Activated CD4-positive, alpha-beta T cell treated with anti-CD3 and anti-CD28 coated beads, Interleukin-2, amount 10 ng/mL, durations not matched to agents 24 days and 14 days (primary cell): ENCODE data around the gene SF3A1. TPM values are rescaled to one million over a fixed set of nuclear protein-coding genes. Genes with fewer than 3 reads are reported as not detected.

Experiments
- DNase-seq: peaks from one replicate; pipeline ENCODE4 v3.0.0; 2022
- H3K27ac Mint-ChIP-seq: one replicate; pipeline ENCODE4 v1.8.0; 2022; ENCODE audit warnings: mild to moderate bottlenecking, mixed read lengths
- H3K27me3 Mint-ChIP-seq: one replicate; pipeline ENCODE4 v1.8.0; 2022; ENCODE audit warnings: mixed read lengths
- H3K36me3 Mint-ChIP-seq: one replicate; pipeline ENCODE4 v1.8.0; 2022; ENCODE audit warnings: low read depth, mild to moderate bottlenecking, mixed read lengths
- H3K4me1 Mint-ChIP-seq: one replicate; pipeline ENCODE4 v1.8.0; 2021; ENCODE audit warnings: mixed read lengths
- H3K4me3 Mint-ChIP-seq: one replicate; pipeline ENCODE4 v1.8.0; 2022; ENCODE audit warnings: mild to moderate bottlenecking, moderate library complexity, mixed read lengths
- H3K9me3 Mint-ChIP-seq: one replicate; pipeline ENCODE4 v1.8.0; 2021; ENCODE audit warnings: mixed read lengths
- intact Hi-C: fragments of 100-400 bp; cut with micrococcal nuclease; formaldehyde crosslinking; loops from one replicate; pipeline ENCODE4 v1.15.1; 2023
- total RNA-seq: library from RNA; stranded (reverse); gene quantifications from 2 replicates; pipeline ENCODE4 v1.2.3, GENCODE V29; 2022

The SF3A1 gene
- total RNA-seq, 1 donor from 2014 or later = 319 TPM

DNA sequence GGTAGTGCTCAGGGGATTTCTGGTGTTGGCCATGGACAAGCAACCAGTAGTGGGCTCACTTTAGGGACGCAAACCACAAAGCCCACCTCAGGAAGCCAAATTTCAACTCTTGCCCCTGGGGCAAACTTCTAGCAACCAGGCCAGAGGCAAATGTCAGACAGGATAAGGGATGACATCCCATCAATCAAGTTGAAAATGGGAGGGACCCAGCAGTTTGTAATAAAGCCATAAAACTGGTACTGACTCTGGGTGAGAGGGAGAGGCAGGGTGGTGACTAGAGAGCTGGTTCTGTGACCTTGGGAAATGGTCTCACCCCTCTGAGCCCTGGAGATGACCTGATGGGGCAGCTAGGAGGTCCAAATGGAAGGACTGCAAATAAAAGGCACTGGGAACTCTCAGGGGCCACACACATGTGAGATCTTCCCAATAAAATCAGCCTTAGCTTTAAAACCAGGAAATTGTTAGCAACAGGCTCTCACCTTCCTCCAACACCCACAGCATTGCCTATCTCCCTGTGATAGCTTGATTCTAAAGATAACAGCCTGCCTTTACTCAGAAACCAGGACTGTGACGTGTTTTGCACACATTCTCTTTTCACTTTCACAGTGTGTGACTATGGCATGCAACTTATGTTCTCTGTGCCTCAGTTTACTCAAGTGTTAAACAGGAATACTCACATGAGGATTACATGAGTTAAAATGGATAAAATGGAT lies 23.5 kb downstream of the SF3A1 start:
- H3K27me3 Mint-ChIP-seq = no peaks in the 10 kb centered on the region
- intact Hi-C loops = no loop called here
- H3K9me3 Mint-ChIP-seq = no peaks in the 10 kb centered on the region
- DNase-seq = no peak
- H3K4me3 Mint-ChIP-seq = peak overlapping the region; percentile 34
- peak overlapping the region; percentile 87 for H3K27ac Mint-ChIP-seq
- peaks cover 39% of the 10 kb centered on the region for H3K4me1 Mint-ChIP-seq
- H3K36me3 Mint-ChIP-seq = peaks cover 70% of the 10 kb centered on the region

DNA sequence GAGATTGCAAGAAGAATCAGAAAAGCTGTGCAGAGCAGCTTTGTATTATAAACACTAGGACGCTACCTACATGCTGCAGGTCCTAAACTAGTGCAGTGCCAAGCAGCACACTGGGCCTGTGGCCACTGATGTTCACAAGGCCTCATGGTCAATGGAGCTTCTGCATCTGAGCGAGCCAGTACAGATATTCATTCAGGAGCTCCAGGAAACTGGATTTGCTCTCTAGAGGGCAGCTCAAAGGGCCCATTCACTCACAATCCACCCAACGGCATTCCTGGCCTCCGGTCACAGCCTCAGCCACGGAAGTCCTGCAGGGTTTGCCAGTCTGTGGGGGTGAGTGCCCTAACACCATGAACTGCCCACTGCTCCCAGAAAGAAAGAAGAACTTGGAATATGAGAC lies 24.1 kb downstream of the SF3A1 start:
- H3K9me3 Mint-ChIP-seq = no peaks in the 10 kb centered on the region
- H3K27ac Mint-ChIP-seq = peak overlapping the region; percentile 87
- H3K4me3 Mint-ChIP-seq = no peak overlapping the region
- intact Hi-C loops = no loop called here
- no peak for DNase-seq
- peaks cover 42% of the 10 kb centered on the region for H3K4me1 Mint-ChIP-seq
- no peaks in the 10 kb centered on the region for H3K27me3 Mint-ChIP-seq
- peaks cover 65% of the 10 kb centered on the region for H3K36me3 Mint-ChIP-seq

DNA sequence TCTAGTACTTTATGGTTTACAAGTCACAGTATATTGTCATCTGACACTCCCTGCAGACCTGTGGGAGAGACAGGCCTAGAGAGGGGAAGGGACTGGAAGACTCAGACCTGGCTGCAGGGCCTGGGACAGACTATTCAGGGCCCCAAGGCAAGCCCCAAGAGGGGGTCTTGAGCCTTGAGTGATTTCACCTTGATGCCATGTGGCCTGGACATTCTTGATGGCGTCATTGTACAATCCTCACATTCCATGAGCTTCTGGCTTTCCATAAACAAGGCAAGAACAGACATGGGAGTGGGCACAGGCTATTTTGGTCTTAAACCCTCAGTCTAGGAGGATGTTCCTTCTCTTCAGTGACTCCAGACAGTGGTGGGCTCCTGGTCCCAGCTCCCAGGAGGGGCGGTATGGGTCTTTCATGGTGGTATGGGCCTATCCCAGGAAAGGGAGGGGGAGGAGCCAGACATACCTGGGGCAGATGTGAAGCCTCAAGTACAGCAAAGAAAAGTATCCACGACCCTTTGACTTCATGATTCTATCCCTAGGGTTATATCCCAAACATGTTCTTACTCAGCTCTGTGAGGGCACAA lies 28.1 kb downstream of the SF3A1 start:
- H3K27ac Mint-ChIP-seq = no peak overlapping the region
- peaks cover 26% of the 10 kb centered on the region for H3K36me3 Mint-ChIP-seq
- no peaks in the 10 kb centered on the region for H3K27me3 Mint-ChIP-seq
- H3K4me1 Mint-ChIP-seq = peaks cover 54% of the 10 kb centered on the region
- intact Hi-C loops = loop anchor here (5.0 kb wide), 1 partner anchor 1061 kb away; the partner anchor contains the start of genes EWSR1 and RHBDD3
- H3K9me3 Mint-ChIP-seq = no peaks in the 10 kb centered on the region
- no peak overlapping the region for H3K4me3 Mint-ChIP-seq
- DNase-seq = no peak

DNA sequence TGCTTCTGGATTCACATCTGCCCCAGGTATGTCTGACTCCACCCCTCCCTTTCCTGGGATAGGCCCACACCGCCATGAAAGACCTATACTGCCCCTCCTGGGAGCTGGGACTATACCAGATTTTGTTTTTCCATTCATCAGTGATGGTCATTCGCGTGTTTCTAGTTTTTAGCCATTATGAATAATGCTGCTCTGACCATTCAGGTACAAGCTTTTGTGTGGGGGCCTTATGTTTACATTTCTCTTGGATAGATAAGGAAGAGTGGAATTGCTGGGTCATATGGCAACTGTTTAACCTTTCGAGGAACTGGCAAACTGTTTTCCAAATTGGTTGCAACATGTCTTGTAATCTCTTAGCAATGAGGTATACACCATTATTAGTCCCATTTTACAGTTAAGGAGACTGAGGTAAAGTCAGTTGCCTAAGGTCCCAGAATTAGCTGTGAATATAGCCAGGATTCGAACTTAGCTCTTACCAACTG lies 28.8 kb downstream of the SF3A1 start:
- Mint-ChIP-seq H3K4me1 (peaks cover 53% of the 10 kb centered on the region), H3K9me3 (no peaks in the 10 kb centered on the region), H3K4me3 (peak overlapping the region; percentile 89), H3K27me3 (no peaks in the 10 kb centered on the region), H3K36me3 (peaks cover 24% of the 10 kb centered on the region), H3K27ac (peak overlapping the region; percentile 84)
- no peak for DNase-seq
- intact Hi-C loops = loop anchor here (1.0 to 5.0 kb wide), 3 partner anchors 28 to 1061 kb away; partner anchors contain the start of genes EWSR1, OSM, RHBDD3 and SF3A1

DNA sequence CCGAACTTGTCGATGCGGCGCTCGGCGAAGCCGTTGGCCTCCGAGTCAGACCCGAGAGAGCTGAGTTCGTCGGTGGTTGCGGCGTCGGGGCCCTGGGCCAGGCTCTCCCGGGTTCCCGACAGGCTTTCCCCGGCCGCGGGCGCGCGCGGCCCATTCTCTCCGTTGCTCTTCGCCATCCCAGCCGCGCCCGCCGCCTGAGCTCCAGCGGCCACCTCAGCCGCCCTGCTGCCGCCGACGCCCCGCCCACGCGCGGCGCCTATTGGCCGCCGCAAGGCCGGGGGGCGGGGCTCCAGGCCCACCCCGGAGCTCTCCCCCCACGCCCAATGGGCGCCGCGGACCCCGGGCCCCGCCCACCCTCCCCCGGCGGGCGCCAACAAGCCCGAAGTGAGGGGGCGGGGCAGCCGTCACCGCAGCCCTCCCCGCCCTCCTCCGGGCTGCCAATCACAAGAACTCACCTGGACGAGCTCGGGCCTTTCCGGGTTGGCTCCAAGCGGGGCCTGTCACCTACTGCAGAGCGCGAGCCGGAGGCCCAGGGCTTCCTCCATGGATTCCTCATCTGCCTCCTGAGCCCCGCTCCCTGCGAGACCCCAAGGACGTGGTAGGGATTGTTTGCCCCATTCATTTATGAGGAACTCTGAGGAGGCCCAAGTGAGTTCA lies 29.9 kb downstream of the SF3A1 start, which contains the start of gene TBC1D10A:
TSS of gene TBC1D10A (minus strand) at position 236 of the 657 bp plus-strand sequence. CDS start at position 176, 60 bp downstream.
- Mint-ChIP-seq H3K36me3 (peaks cover 15% of the 10 kb centered on the region), H3K27ac (peak within 1 kb of the TSS; percentile 84), H3K27me3 (no peaks in the 10 kb centered on the region), H3K4me3 (peak within 1 kb of the TSS; percentile 89), H3K4me1 (peaks cover 48% of the 10 kb centered on the region), H3K9me3 (no peaks in the 10 kb centered on the region)
- DNase-seq = peak; percentile 98
- intact Hi-C loops = loop anchor here (1.0 to 5.0 kb wide), 4 partner anchors 29 to 1060 kb away; partner anchors contain the start of genes CASTOR1, EWSR1, OSM and RHBDD3

DNA sequence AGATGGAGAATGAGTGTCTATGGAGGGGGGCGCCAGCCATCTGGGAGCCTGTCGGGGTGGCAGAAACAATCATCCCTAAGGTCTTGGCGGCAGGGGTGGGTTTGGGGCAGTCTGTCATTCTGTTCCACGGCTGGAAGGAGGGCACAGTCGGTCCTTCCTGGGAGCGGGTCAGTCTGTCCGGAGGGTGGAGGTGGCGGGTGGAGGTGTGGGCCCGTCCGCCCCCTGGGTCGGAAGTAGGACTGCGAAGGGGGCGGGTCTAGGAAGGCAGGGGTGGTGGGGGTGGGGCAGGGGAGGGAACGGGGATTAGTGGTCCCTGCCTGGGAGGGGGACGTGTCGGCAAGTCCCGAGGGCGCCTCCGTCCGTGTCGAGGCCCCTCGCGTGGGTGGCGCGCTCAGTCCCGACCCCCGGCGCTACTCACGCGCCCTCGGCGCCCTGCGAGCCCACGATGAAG lies 30.4 kb downstream of the SF3A1 start:
- peak; percentile 79 for DNase-seq
- H3K36me3 Mint-ChIP-seq = peaks cover 14% of the 10 kb centered on the region
- no peaks in the 10 kb centered on the region for H3K27me3 Mint-ChIP-seq
- H3K9me3 Mint-ChIP-seq = no peaks in the 10 kb centered on the region
- H3K27ac Mint-ChIP-seq = peak overlapping the region; percentile 67
- H3K4me3 Mint-ChIP-seq = peak overlapping the region; percentile 89
- intact Hi-C loops = loop anchor here (1.0 to 5.0 kb wide), 3 partner anchors 37 to 1059 kb away; partner anchors contain the start of genes CASTOR1, EWSR1, OSM and RHBDD3
- peaks cover 51% of the 10 kb centered on the region for H3K4me1 Mint-ChIP-seq

DNA sequence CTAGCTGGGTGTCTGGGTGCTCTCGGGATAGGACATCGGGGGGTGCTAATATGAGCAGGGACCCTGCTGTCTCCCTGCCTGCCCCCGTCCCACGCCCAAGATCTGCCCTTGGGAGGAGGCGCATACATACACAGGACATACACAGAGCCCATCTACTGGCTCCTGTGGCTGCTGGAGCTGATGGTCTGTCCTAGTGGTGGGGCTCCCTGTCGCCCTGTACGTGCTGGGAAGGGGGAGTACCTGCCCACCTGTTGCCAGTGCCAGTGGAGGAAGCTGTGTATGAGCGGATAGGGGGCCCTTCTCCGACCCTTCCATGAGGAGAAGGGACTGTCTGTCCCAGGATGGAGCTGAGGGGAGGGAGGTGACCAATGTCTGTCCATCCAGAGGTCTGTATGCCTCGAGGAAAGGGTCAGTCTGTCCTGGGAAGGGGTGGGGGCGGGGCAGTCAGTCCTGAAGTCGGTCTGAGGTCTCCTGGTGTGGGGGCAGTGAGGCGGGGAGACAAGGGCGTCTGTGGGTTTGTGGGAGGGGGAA lies 30.9 kb downstream of the SF3A1 start:
- H3K4me3 Mint-ChIP-seq = peak overlapping the region; percentile 89
- DNase-seq = no peak
- peaks cover 18% of the 10 kb centered on the region for H3K36me3 Mint-ChIP-seq
- intact Hi-C loops = loop anchor here (1.0 to 5.0 kb wide), 4 partner anchors 20 to 1058 kb away; partner anchors contain the start of genes CASTOR1, EWSR1, OSM and RHBDD3
- no peaks in the 10 kb centered on the region for H3K9me3 Mint-ChIP-seq
- H3K4me1 Mint-ChIP-seq = peaks cover 50% of the 10 kb centered on the region
- no peaks in the 10 kb centered on the region for H3K27me3 Mint-ChIP-seq
- H3K27ac Mint-ChIP-seq = peak overlapping the region; percentile 67

DNA sequence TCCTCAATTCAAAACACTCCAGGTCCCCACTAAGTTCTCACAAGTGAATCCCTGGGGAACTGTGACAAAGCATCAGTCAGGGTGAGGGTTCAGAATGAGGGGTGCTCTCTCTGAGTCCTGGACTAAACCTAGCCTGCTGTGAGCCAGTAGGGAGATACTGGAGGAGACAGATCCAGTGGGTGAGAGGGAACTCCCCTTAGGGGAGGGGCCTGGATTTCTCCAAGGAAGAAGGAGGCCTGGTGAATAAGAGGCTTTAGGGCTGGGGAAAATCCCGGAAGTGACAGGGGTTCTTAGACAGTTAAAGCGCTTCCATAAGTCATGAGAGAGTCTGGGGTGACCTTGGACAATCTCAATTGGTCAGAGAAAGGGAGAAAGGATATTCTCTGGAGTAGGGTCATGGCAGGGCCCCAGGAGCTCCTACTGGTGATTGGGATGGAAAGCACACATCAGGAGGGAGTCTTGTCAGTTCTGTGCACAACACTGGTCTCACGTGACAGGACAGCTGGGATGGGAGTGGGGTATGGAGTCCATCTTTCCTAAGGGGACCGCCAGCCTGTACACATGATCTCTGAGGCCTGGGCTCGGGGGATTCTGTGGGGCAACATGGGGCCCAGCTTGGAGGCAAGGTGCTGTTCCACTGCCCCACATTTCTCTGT lies 31.5 kb downstream of the SF3A1 start:
- peaks cover 54% of the 10 kb centered on the region for H3K4me1 Mint-ChIP-seq
- H3K27me3 Mint-ChIP-seq = no peaks in the 10 kb centered on the region
- intact Hi-C loops = loop anchor here (1.0 to 5.0 kb wide), 2 partner anchors 20 to 1058 kb away; partner anchors contain the start of genes EWSR1 and RHBDD3
- peak overlapping the region; percentile 89 for H3K4me3 Mint-ChIP-seq
- peak overlapping the region; percentile 67 for H3K27ac Mint-ChIP-seq
- peaks cover 18% of the 10 kb centered on the region for H3K36me3 Mint-ChIP-seq
- H3K9me3 Mint-ChIP-seq = no peaks in the 10 kb centered on the region
- DNase-seq = no peak

DNA sequence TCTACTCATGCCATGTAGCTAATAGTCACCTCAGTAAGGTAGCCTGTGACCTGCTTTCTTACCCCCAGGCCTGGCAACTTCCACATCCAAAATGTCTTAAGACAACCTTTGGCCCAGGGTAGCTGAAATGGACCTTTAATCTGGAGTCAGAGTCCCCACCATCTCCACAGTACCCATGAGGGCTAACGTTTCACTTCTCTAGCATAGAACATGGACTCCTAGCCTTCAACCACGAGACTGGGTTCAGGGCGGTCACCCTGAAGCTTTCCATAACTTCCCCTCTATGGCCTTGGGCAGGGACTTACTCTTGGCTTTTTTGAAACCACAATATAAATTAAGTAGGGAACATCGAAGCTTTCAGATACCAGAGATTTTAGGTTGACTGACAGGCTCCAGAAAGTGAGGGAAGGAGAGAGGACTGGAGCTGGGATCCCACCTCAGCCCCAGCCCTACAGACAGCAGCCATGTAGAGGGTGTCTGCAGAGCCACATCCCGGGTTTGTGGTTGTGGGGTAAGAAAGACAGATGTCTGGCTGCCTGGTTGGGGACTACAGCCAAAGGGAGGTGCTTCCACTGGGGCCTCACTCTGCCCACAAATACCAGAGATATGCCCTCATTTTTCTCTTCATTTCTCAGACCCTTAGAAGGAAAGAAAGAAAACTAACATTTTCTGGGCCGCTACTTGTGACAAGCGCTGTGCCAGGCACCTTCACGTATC lies 32.5 kb downstream of the SF3A1 start:
- Mint-ChIP-seq H3K36me3 (peaks cover 21% of the 10 kb centered on the region), H3K4me3 (peak overlapping the region; percentile 89), H3K27ac (peak overlapping the region; percentile 67), H3K9me3 (no peaks in the 10 kb centered on the region), H3K4me1 (peaks cover 64% of the 10 kb centered on the region), H3K27me3 (no peaks in the 10 kb centered on the region)
- intact Hi-C loops = loop anchor here (1.0 kb wide), 1 partner anchor 8 kb away; no protein-coding TSS in a partner anchor
- peak; percentile 85 for DNase-seq

DNA sequence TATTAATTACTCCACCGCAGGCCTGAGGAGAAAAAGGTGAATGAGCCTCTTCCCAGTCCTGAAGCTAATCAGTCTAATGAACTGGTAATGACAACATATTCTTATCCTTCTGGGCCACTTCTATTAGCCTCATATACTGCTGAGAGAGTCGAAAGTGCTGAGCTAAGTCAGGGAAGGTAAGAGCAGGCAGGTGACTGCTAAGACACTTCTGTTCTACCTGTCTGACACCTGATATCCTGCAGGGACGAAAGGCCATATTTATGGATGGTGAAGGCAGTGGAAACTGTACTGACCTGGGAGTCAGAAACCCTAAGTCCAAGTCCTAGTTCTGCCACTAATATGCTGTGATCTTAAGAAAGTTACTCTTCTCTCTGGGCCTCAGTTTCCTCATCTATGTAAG lies 33.4 kb downstream of the SF3A1 start:
- peaks cover 26% of the 10 kb centered on the region for H3K36me3 Mint-ChIP-seq
- no peaks in the 10 kb centered on the region for H3K9me3 Mint-ChIP-seq
- H3K27me3 Mint-ChIP-seq = no peaks in the 10 kb centered on the region
- peaks cover 71% of the 10 kb centered on the region for H3K4me1 Mint-ChIP-seq
- no peak overlapping the region for H3K27ac Mint-ChIP-seq
- intact Hi-C loops = no loop called here
- DNase-seq = no peak
- H3K4me3 Mint-ChIP-seq = no peak overlapping the region

DNA sequence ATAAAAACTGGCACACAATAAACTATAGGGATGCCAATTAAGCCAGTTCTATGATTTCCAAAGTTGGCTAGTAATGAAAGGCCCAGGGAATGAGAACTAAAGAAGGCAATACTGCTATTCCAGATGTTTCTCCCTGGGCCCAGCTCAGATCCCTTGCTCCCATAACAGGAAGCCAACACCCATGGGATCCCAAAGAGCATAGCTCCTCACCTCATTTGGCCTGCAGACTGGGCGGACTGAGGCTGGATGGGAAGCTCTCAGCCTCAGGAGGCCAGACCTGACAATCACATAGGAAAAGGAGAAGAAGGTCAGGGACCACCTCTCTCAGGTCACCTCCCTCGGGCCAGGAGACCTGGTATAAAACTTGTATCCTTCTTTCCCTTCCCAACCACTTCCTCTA lies 35.2 kb downstream of the SF3A1 start:
- Mint-ChIP-seq H3K4me3 (no peak overlapping the region), H3K36me3 (peaks cover 31% of the 10 kb centered on the region), H3K9me3 (no peaks in the 10 kb centered on the region), H3K27ac (no peak overlapping the region), H3K27me3 (no peaks in the 10 kb centered on the region), H3K4me1 (peaks cover 74% of the 10 kb centered on the region)
- no peak for DNase-seq
- intact Hi-C loops = no loop called here

DNA sequence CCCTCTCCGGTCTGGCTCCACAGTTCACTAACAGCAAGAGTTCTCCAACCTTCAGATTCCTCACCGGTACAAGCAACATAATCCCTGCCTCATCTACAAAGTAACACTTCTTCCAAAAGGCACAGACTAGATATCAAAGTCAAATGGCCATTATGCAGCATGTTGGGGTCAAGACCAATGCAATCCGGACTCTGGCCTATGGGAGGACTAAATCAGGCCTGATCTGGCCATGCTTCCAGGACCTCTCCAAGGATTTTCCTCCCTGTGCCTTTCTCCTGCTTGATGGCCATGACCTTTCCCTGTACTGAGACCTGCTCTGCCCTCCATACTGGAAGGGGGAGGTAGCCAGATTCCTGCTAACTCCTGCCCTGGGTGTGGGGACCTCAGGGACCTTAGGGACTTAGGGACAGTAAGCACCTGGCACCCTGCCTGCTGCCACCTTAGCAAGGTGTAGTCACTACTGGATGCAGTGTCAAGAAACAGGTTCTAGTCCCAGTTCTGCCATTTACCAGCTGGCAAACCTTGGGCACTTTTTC lies 36.6 kb downstream of the SF3A1 start:
- DNase-seq = no peak
- H3K9me3 Mint-ChIP-seq = no peaks in the 10 kb centered on the region
- intact Hi-C loops = no loop called here
- no peak overlapping the region for H3K27ac Mint-ChIP-seq
- no peak overlapping the region for H3K4me3 Mint-ChIP-seq
- no peaks in the 10 kb centered on the region for H3K27me3 Mint-ChIP-seq
- H3K36me3 Mint-ChIP-seq = peaks cover 36% of the 10 kb centered on the region
- H3K4me1 Mint-ChIP-seq = peaks cover 77% of the 10 kb centered on the region
